GM19328 (cell line): Measurements from ENCODE around the gene ID4.

Experiments used
- ATAC-seq: cut with Tn5 transposase; IDR thresholded peaks from one replicate; pipeline ENCODE4 v1.9.1; 2021; ENCODE audit warnings: mild to moderate bottlenecking, moderate library complexity; ENCODE audit not compliant: unreplicated experiment

The ID4 gene

GRCh38 chr6:19857139-19857538 lies 20.0 kb downstream of the ID4 start:
- ATAC-seq, result no peak

GRCh38 chr6:19857703-19858102 lies 20.5 kb downstream of the ID4 start:
- ATAC-seq, result no peak

GRCh38 chr6:19860235-19860877 lies 23.2 kb downstream of the ID4 start:
- ATAC-seq, result no peak

GRCh38 chr6:19864285-19864684 lies 27.1 kb downstream of the ID4 start:
- ATAC-seq, result no peak

- no peak for ATAC-seq
Measured at GRCh38 chr6:19865178-19865577, 28.0 kb downstream of the ID4 start.

GRCh38 chr6:19866173-19866984 lies 29.2 kb downstream of the ID4 start:
- no peak for ATAC-seq

- ATAC-seq, result no peak
Measured at GRCh38 chr6:19866985-19867627, 29.9 kb downstream of the ID4 start.

GRCh38 chr6:19869464-19869863 lies 32.3 kb downstream of the ID4 start:
- ATAC-seq, result no peak

GRCh38 chr6:19870322-19870721 lies 33.2 kb downstream of the ID4 start:
- ATAC-seq, result no peak

GRCh38 chr6:19873031-19873430 lies 35.9 kb downstream of the ID4 start:
- no peak for ATAC-seq

GRCh38 chr6:19876672-19877071 lies 39.5 kb downstream of the ID4 start:
- no peak for ATAC-seq

GRCh38 chr6:19879663-19880062 lies 42.5 kb downstream of the ID4 start:
- no peak for ATAC-seq

GRCh38 chr6:19880066-19880465 lies 42.9 kb downstream of the ID4 start:
- ATAC-seq, result no peak

GRCh38 chr6:19891451-19891850 lies 54.3 kb downstream of the ID4 start:
- no peak for ATAC-seq
